Prostate gland (tissue), 2 donors: Measurements from ENCODE around the gene OR10H2.

Source experiments
- CTCF ChIP-seq, 4 experiments: fragments of 200-600 bp in 2 of 4; fragments of 450-650 bp in 2 of 4; sonication (generic) in 2 of 4; IDR thresholded peaks; 1 replicate in 3 of 4; 2 replicates in 1 of 4; pipeline ENCODE4 v1.5.1; 2016 to 2019; ENCODE audit warnings: antibody characterized with exemption in 4 of 4, mild to moderate bottlenecking in 2 of 4, moderate library complexity in 2 of 4
- POLR2A ChIP-seq: fragments of 450-650 bp; IDR thresholded peaks from one replicate; pipeline ENCODE4 v1.6.1; 2016; ENCODE audit warnings: antibody characterized with exemption, mild to moderate bottlenecking

- TF ChIP-seq CTCF (IDR thresholded peaks at IDR 0.05) (no peak), POLR2A (no peak)
Measured at GRCh38 chr19:15679089-15679488, 48.7 kb upstream of the OR10H2 start.
